ENCODE measurements around the gene CBLN4. TPM values are rescaled to one million over a fixed set of nuclear protein-coding genes. Genes with fewer than 3 reads are reported as not detected.

The CBLN4 gene
- total and polyA plus RNA-seq, 4 experiments from 2014 or later, result not detected

DNA sequence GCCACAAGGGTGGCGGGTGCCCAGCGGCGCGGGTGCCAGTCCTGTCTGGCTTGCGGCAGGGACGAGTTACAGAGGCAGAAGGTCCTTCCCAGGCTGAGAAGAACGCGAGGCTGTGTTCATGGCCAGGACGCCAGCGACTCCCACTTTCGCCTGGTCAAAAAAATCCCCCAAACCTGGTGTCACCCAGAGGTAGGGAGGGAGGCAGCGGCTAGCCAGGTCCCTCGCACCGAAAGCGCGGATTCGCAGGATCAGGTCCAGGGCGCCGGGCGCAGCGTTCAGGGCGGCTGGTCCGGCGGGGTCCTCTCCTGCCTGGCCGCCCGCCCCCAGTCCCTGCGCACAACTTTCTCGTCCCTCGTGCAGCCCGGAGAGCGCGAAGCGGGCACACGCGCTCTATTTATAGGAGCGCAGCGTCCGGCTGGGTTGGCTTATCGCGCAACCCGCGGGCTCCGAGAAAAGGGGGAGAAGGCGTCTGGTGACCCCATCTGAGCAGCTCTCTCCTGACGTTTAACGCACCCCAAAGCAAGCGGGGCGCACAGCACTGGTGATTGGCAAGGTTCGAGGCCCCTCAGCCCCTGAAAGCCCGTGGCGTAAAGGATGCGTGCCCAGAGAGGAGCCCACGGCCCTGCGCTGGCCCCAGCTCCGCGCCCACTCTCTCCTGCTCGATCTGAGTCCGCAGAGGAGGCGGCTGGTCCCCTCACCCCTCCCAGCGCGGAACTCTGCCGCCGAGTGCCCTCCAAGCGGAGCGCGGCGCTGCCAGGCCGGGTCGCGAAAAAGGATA lies 519 bp downstream of the CBLN4 start:
- DNase-seq, result no peak
- Histone ChIP-seq H3K27me3 (ENCODE audit: insufficient read depth, low read length) (no peaks in the 10 kb centered on the region), H3K36me3 (ENCODE audit: insufficient read depth, low read length) (no peaks in the 10 kb centered on the region), H3K4me1 (ENCODE audit: insufficient read depth, low read length) (no peaks in the 10 kb centered on the region), H3K27ac (ENCODE audit: low read depth, low read length) (no peak overlapping the region), H3K4me3 (ENCODE audit: low read length in 2 of 2) (no peak overlapping the region), H3K9me3 (ENCODE audit: control insufficient read depth in 1 of 2, low read length in 2 of 2) (no peaks in the 10 kb centered on the region)
- H3K27me3 Mint-ChIP-seq, result peaks cover 6 to 16% of the 10 kb centered on the region in 2 donors
- H3K27ac Mint-ChIP-seq, result no peak overlapping the region
- CTCF ChIA-PET (ENCODE audit: partially characterized antibody), result no interaction called here
- H3K4me1 Mint-ChIP-seq, result no peaks in the 10 kb centered on the region
- no peaks in the 10 kb centered on the region for H3K36me3 Mint-ChIP-seq
- H3K9me3 Mint-ChIP-seq, result peaks cover 0 to 19% (median 12%) of the 10 kb centered on the region in 8 donors
- H3K4me3 Mint-ChIP-seq, result no peak overlapping the region
- POLR2A ChIA-PET (ENCODE audit: partially characterized antibody), result no interaction called here
- intact Hi-C loops (cut with micrococcal nuclease), result no loop called here

- Mint-ChIP-seq H3K27me3 (peaks cover 6 to 16% of the 10 kb centered on the region in 2 donors), H3K27ac (no peak overlapping the region), H3K36me3 (no peaks in the 10 kb centered on the region), H3K4me1 (no peaks in the 10 kb centered on the region), H3K4me3 (no peak overlapping the region), H3K9me3 (peaks cover 0 to 19% (median 11%) of the 10 kb centered on the region in 8 donors)
- Histone ChIP-seq H3K27me3 (ENCODE audit: insufficient read depth, low read length) (no peaks in the 10 kb centered on the region), H3K4me1 (ENCODE audit: insufficient read depth, low read length) (no peaks in the 10 kb centered on the region), H3K9me3 (ENCODE audit: control insufficient read depth in 1 of 2, low read length in 2 of 2) (no peaks in the 10 kb centered on the region), H3K36me3 (ENCODE audit: insufficient read depth, low read length) (no peaks in the 10 kb centered on the region), H3K4me3 (ENCODE audit: low read length in 2 of 2) (no peak overlapping the region), H3K27ac (ENCODE audit: low read depth, low read length) (no peak overlapping the region)
- CTCF ChIA-PET (ENCODE audit: partially characterized antibody), result no interaction called here
- POLR2A ChIA-PET (ENCODE audit: partially characterized antibody), result no interaction called here
- intact Hi-C loops (cut with micrococcal nuclease), result no loop called here
- DNase-seq, result no peak
Measured at GRCh38 chr20:56004007-56004406, 1.3 kb downstream of the CBLN4 start.

GRCh38 chr20:56002908-56003800 lies 2.2 kb downstream of the CBLN4 start:
- no peak overlapping the region for H3K27ac Mint-ChIP-seq
- Histone ChIP-seq H3K27ac (ENCODE audit: low read depth, low read length) (no peak overlapping the region), H3K36me3 (ENCODE audit: insufficient read depth, low read length) (no peaks in the 10 kb centered on the region), H3K4me1 (ENCODE audit: insufficient read depth, low read length) (no peaks in the 10 kb centered on the region), H3K4me3 (ENCODE audit: low read length in 2 of 2) (no peak overlapping the region), H3K27me3 (ENCODE audit: insufficient read depth, low read length) (no peaks in the 10 kb centered on the region), H3K9me3 (ENCODE audit: control insufficient read depth in 1 of 2, low read length in 2 of 2) (no peaks in the 10 kb centered on the region)
- ChIA-PET POLR2A (ENCODE audit: partially characterized antibody) (no interaction called here), CTCF (ENCODE audit: partially characterized antibody) (no interaction called here)
- H3K4me1 Mint-ChIP-seq, result no peaks in the 10 kb centered on the region
- peaks cover 0 to 16% (median 9%) of the 10 kb centered on the region in 8 donors for H3K9me3 Mint-ChIP-seq
- intact Hi-C loops (cut with micrococcal nuclease), result no loop called here
- peaks cover 6 to 16% of the 10 kb centered on the region in 2 donors for H3K27me3 Mint-ChIP-seq
- DNase-seq, result no peak
- H3K36me3 Mint-ChIP-seq, result no peaks in the 10 kb centered on the region
- H3K4me3 Mint-ChIP-seq, result no peak overlapping the region

DNA sequence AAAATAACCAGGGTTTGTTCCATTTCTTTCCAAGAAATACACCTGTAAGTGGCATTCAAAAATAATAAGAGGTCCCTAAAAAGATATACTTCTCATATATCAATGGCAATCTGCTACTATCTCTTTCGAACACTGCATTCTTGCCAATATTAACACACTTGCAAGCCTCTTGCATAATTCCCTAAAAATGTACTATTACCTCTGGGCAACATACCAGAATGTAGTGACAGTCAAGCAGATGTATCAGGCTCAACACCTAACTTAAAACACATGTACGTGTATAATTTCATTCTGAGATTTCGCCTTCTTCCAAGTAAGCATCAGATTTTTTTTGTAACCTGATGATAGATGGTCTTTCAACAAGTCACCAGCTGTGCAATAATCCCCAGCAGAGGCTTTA lies 3.4 kb downstream of the CBLN4 start:
- no peak overlapping the region for H3K4me3 ChIP-seq (ENCODE audit: low read length in 2 of 2)
- peaks cover 3 to 15% of the 10 kb centered on the region in 2 donors for H3K27me3 Mint-ChIP-seq
- intact Hi-C loops (cut with micrococcal nuclease), result no loop called here
- DNase-seq, result no peak
- H3K27ac Mint-ChIP-seq, result no peak overlapping the region
- no peak overlapping the region for H3K4me3 Mint-ChIP-seq
- ChIA-PET POLR2A (ENCODE audit: partially characterized antibody) (no interaction called here), CTCF (ENCODE audit: partially characterized antibody) (no interaction called here)
- peaks cover 0 to 8% (median 6%) of the 10 kb centered on the region in 8 donors for H3K9me3 Mint-ChIP-seq
- H3K36me3 Mint-ChIP-seq, result no peaks in the 10 kb centered on the region
- H3K36me3 ChIP-seq (ENCODE audit: insufficient read depth, low read length), result no peaks in the 10 kb centered on the region
- no peaks in the 10 kb centered on the region for H3K4me1 ChIP-seq (ENCODE audit: insufficient read depth, low read length)
- no peak overlapping the region for H3K27ac ChIP-seq (ENCODE audit: low read depth, low read length)
- no peaks in the 10 kb centered on the region for H3K4me1 Mint-ChIP-seq
- H3K9me3 ChIP-seq (ENCODE audit: control insufficient read depth in 1 of 2, low read length in 2 of 2), result no peaks in the 10 kb centered on the region
- no peaks in the 10 kb centered on the region for H3K27me3 ChIP-seq (ENCODE audit: insufficient read depth, low read length)

DNA sequence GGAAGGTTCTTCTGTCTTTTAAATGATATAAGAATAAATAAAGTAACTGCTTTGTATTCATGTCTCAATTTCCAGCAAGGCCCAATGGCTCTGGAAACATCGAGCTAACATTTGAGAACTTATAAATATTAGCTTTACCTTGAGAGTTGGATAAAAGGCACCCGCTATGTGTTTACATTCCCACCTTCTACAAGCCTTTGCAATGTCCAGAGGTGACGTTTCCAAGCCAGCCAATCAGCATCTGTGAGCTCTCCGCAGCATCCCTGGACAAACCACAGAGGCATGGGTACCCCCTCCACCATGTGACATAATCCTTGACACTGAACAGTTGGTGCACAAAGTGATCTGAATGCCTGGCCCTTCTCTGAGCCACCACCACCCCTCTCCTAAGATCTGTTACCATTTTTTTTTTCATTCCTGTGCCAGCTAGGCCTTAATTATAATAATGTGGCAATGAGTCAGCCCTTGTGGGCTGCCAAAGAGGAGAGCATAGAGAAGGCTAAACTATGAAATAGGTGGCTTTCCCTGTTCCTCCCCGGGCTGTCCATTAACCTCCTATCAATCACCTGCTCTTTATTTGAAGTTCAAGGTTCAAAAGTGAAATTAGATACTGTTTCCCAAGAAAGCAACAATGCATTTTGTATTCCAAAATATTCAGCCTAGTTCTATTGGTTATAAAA lies 4.1 kb downstream of the CBLN4 start:
- DNase-seq, result no peak
- no peaks in the 10 kb centered on the region for H3K4me1 Mint-ChIP-seq
- H3K4me3 ChIP-seq (ENCODE audit: low read length in 2 of 2), result no peak overlapping the region
- peaks cover 2 to 15% of the 10 kb centered on the region in 2 donors for H3K27me3 Mint-ChIP-seq
- H3K36me3 Mint-ChIP-seq, result no peaks in the 10 kb centered on the region
- ChIA-PET POLR2A (ENCODE audit: partially characterized antibody) (no interaction called here), CTCF (ENCODE audit: partially characterized antibody) (no interaction called here)
- peaks cover 0 to 6% (median 4%) of the 10 kb centered on the region in 8 donors for H3K9me3 Mint-ChIP-seq
- H3K27ac ChIP-seq (ENCODE audit: low read depth, low read length), result no peak overlapping the region
- intact Hi-C loops (cut with micrococcal nuclease), result no loop called here
- no peaks in the 10 kb centered on the region for H3K9me3 ChIP-seq (ENCODE audit: control insufficient read depth in 1 of 2, low read length in 2 of 2)
- no peaks in the 10 kb centered on the region for H3K4me1 ChIP-seq (ENCODE audit: insufficient read depth, low read length)
- H3K27me3 ChIP-seq (ENCODE audit: insufficient read depth, low read length), result no peaks in the 10 kb centered on the region
- H3K27ac Mint-ChIP-seq, result no peak overlapping the region
- H3K4me3 Mint-ChIP-seq, result no peak overlapping the region
- no peaks in the 10 kb centered on the region for H3K36me3 ChIP-seq (ENCODE audit: insufficient read depth, low read length)

- no peak for DNase-seq
- H3K4me3 Mint-ChIP-seq, result no peak overlapping the region
- no peaks in the 10 kb centered on the region for H3K27me3 ChIP-seq (ENCODE audit: insufficient read depth, low read length)
- peaks cover 0 to 15% (median 6%) of the 10 kb centered on the region in 8 donors for H3K9me3 Mint-ChIP-seq
- CTCF ChIA-PET (ENCODE audit: partially characterized antibody), result no interaction called here
- intact Hi-C loops (cut with micrococcal nuclease), result no loop called here
- no peaks in the 10 kb centered on the region for H3K36me3 Mint-ChIP-seq
- no peaks in the 10 kb centered on the region for H3K27me3 Mint-ChIP-seq
- no peaks in the 10 kb centered on the region for H3K36me3 ChIP-seq (ENCODE audit: insufficient read depth, low read length)
- no peak overlapping the region for H3K27ac ChIP-seq (ENCODE audit: low read depth, low read length)
- no peak overlapping the region for H3K27ac Mint-ChIP-seq
- no peaks in the 10 kb centered on the region for H3K9me3 ChIP-seq (ENCODE audit: control insufficient read depth in 1 of 2, low read length in 2 of 2)
- POLR2A ChIA-PET (ENCODE audit: partially characterized antibody), result no interaction called here
- no peaks in the 10 kb centered on the region for H3K4me1 ChIP-seq (ENCODE audit: insufficient read depth, low read length)
- H3K4me3 ChIP-seq (ENCODE audit: low read length in 2 of 2), result no peak overlapping the region
- no peaks in the 10 kb centered on the region for H3K4me1 Mint-ChIP-seq
Measured at GRCh38 chr20:55978550-55978949, 26.8 kb downstream of the CBLN4 start.
